NT2/D1 (cell line): ENCODE results near the gene TIAM2.

Experiments used
- YY1 ChIP-seq: IDR thresholded peaks from 2 replicates; pipeline ENCODE4 v1.6.1; 2011; ENCODE audit not compliant: insufficient read length, insufficient read depth
- ZNF274 ChIP-seq: IDR thresholded peaks from 2 replicates; pipeline ENCODE4 v1.6.1; 2011; ENCODE audit warnings: mild to moderate bottlenecking, low read depth, low read length

DNA sequence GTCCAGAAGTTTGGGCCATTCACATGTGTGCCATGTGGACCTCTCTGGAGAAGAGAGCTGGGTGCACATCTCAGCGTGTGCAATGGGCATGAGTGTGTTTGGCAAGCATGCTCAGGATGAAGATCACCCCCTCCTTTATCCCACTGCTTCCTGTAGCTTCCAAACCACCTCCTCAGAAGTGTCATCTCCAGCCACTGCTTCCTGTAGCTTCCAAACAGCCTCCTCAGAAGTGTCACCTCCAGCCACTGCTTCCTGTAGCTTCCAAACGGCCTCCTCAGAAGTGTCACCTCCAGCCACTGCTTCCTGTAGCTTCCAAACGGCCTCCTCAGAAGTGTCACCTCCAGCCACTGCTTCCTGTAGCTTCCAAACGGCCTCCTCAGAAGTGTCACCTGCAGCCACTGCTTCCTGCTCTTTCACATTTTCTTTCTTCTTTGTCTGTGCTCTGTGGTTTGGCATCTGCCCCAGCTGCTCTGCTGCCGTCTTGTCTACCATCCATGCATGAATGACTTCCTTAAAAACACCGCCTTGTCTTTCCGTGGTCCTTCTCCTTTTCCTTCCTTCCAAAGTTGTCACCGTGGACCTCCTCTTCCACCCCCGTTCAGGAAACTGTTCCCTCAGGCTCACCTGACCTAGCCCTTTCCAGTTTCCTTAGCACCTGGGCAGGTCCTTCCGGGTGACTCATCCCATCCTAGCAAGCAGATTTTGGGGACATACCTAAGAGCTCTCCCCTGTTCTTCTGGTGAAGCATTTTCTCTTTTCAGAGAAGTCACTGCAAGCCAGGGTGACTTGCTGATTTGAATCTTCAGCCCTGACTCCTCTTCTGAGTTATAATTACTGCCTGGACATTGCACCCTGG lies 43.5 kb upstream of the TIAM2 start:
- TF ChIP-seq YY1: no peak
- no peak for TF ChIP-seq ZNF274
